ENCODE results near the gene ZNF124.
"Not testable (repeated sequence)": the region's sequence is repeated elsewhere in the genome, so short reads cannot be mapped to it uniquely, and the experiment has no call there.

DNA sequence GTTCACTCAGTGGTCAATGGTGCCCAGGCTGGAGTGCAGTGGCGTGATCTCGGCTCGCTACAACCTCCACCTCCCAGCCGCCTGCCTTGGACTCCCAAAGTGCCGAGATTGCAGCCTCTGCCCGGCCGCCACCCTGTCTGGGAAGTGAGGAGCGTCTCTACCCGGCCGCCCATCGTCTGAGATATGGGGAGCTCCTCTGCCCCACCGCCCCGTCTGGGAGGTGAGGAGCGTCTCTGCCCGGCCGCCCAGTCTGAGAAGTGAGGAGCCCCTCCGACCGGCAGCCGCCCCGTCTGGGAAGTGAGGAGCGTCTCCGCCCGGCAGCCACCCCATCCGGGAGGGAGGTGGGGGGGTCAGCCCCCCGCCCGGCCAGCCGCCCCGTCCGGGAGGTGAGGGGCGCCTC, 48.5 kb upstream of the ZNF124 start:
- TF ChIP-seq FOXS1 (CRISPR knock-in tag; IDR thresholded peaks at IDR 0.05); POLR2A (IDR thresholded peaks at IDR 0.05; ENCODE audit: low read length); SMC3 (IDR thresholded peaks at IDR 0.05); HDAC2 (IDR thresholded peaks at IDR 0.05): not testable (repeated sequence)
- TF ChIP-seq, protein P1, sequence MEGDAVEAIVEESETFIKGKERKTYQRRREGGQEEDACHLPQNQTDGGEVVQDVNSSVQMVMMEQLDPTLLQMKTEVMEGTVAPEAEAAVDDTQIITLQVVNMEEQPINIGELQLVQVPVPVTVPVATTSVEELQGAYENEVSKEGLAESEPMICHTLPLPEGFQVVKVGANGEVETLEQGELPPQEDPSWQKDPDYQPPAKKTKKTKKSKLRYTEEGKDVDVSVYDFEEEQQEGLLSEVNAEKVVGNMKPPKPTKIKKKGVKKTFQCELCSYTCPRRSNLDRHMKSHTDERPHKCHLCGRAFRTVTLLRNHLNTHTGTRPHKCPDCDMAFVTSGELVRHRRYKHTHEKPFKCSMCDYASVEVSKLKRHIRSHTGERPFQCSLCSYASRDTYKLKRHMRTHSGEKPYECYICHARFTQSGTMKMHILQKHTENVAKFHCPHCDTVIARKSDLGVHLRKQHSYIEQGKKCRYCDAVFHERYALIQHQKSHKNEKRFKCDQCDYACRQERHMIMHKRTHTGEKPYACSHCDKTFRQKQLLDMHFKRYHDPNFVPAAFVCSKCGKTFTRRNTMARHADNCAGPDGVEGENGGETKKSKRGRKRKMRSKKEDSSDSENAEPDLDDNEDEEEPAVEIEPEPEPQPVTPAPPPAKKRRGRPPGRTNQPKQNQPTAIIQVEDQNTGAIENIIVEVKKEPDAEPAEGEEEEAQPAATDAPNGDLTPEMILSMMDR (IDR thresholded peaks at IDR 0.05): not testable (repeated sequence)
- TF ChIP-seq, protein P2, sequence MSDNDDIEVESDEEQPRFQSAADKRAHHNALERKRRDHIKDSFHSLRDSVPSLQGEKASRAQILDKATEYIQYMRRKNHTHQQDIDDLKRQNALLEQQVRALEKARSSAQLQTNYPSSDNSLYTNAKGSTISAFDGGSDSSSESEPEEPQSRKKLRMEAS (IDR thresholded peaks at IDR 0.05): not testable (repeated sequence)
- TF ChIP-seq, protein P3, sequence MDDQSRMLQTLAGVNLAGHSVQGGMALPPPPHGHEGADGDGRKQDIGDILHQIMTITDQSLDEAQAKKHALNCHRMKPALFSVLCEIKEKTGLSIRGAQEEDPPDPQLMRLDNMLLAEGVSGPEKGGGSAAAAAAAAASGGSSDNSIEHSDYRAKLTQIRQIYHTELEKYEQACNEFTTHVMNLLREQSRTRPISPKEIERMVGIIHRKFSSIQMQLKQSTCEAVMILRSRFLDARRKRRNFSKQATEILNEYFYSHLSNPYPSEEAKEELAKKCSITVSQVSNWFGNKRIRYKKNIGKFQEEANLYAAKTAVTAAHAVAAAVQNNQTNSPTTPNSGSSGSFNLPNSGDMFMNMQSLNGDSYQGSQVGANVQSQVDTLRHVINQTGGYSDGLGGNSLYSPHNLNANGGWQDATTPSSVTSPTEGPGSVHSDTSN (IDR thresholded peaks at IDR 0.05): not testable (repeated sequence)
